ENCODE results near the gene TMIGD2.
"Not testable (repeated sequence)": the region's sequence is repeated elsewhere in the genome, so short reads cannot be mapped to it uniquely, and the experiment has no call there.

Gene TMIGD2

GRCh38 chr19:4301590-4302242 lies 473 bp downstream of the TMIGD2 start:
- no peak overlapping the region for H3K27ac ChIP-seq
- no peak overlapping the region for H3K4me3 ChIP-seq

DNA sequence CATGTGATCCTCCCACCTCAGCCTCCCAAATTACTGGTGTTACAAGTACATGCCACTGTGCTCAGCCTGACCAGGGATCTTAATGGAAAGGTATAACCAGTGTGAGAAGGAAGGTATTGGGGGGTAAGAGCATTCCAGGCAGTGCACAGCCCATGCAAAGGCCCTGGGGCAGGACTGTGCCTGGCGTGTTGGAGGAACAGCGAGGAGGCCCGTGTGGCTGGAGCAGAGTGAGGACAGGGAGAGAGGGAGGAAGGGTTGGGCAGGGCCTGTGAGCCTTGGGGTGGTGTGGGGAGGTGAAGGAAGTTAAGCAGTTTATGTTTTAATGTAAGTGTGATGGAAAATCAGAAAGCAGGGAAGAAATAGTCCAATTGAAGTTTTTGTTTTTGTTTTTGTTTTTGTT lies 1.6 kb downstream of the TMIGD2 start:
- no peak overlapping the region for H3K4me3 ChIP-seq

GRCh38 chr19:4298810-4299550 lies 3.2 kb downstream of the TMIGD2 start:
- H3K4me3 ChIP-seq: no peak overlapping the region
- H3K27ac ChIP-seq: no peak overlapping the region

More for the DNA sequence above, 1.6 kb downstream of the TMIGD2 start:
- H3K27ac ChIP-seq: no peak overlapping the region

DNA sequence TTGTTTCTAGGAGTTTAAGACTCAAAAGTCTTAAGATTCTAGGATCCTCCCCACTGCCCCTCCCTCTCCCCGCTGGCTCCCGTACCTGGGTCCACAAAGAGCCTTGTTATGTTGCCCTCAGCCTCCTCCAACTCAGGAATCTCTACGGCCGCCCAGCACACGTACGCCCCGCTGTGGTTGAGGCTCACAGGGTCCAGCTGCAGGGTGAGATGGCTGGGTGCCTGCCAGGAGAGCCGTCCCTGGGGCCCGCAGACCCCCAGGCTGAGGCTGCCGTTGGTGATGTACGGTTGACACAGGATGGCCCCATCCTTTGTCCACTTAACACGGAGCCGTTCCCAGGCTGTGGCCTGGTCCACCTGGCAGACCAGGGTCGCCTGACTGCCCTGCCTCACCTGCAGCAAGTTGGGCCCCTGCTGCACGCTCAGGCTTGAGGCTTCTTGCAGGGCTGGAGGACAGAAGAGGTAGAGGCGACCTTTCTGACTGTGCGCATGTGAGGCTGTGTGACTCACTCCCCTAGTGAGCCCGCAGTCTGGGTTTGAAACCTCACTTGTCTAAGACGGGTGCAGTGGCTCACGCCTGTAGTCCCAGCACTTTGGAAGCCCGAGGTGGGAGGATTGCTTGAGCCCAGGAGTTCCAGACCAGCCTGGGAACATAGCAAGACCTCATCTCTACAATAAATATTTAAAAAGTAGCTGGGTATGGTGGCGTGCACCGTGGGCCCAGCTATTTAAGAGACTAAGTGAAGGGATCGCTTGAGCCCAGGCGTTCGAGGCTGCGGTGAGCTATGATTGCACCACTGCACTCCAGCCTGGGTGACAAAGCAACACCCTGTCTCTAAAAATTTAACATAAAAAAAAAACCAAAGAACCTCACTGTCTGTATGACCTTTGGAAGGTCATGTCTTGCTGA lies 4.0 kb downstream of the TMIGD2 start:
- H3K27ac ChIP-seq: no peak overlapping the region

DNA sequence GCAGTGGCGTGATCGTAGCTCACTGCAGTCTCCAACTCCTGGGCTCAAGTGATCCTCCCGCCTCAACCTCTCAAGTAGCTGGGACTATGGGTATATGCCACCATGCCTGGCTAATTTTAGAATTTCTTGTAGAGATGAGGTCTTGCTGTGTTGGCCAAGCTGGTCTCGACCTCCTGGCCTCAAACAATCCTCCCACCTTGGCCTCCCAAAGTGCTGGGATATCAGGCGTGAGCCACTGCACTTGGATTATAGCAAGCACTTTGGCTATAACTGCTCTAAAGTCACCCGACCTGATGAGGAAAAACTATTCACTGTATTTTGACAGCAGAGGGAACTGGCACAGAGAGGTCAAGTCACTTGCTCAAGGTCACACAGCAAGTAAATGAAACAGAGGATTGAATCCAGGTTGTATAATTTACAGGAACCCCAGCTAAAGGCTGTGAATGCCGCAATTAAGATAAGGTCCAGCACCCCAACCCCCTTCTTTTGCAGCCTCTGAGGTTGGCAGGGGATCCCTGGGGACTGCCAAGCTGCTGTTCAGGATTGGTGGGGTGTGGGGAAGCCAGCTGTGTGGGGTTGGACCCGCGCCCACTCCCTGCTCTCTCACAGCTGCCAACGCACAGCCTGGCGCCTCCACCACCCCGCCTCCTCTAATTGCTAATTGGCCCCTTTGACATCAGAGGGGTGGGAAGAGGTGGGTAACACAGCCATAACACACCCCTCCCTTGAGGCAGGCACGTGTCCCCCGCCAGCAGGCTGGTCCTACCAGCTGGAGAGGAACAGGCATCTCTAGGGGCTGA lies 6.0 kb downstream of the TMIGD2 start:
- Histone ChIP-seq H3K4me3 (no peak overlapping the region), H3K27ac (no peak overlapping the region)

More for the DNA sequence above, 4.0 kb downstream of the TMIGD2 start:
- H3K4me3 ChIP-seq: no peak overlapping the region

GRCh38 chr19:4294389-4294788 lies 7.8 kb downstream of the TMIGD2 start:
- no peak overlapping the region for H3K27ac ChIP-seq
- no peak overlapping the region for H3K4me3 ChIP-seq

DNA sequence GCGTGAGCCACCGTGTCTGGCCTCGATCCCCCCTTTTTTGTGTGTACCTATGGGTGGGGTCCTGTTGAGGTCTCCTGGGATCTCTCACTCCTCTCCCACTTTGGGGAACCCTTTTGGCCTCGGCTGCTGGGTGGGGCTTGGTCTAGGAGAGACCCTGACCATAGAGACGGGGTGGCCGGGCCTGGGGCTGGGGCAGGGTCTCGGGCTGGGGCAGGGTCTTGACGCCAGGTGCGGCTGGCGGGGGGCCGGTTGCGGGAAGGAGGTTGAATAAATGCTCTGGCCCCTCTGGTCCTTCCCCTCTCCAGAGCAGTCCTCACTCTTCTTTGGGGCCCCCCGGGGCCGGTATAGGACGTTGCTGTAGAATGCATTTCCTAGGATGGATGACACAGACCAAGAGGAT lies 9.7 kb downstream of the TMIGD2 start:
- H3K4me3 ChIP-seq: no peak overlapping the region

GRCh38 chr19:4291184-4291732 lies 10.9 kb downstream of the TMIGD2 start:
- Histone ChIP-seq H3K4me3 (no peak overlapping the region), H3K27ac (no peak overlapping the region)

More for the DNA sequence above, 9.7 kb downstream of the TMIGD2 start:
- no peak overlapping the region for H3K27ac ChIP-seq

- H3K27ac ChIP-seq: no peak overlapping the region
- H3K4me3 ChIP-seq: no peak overlapping the region
These were observed 14.0 kb downstream of the TMIGD2 start for GRCh38 chr19:4288091-4288777.

- not testable (repeated sequence) for H3K4me3 ChIP-seq, H3K27ac ChIP-seq
These were observed 16.0 kb downstream of the TMIGD2 start for GRCh38 chr19:4286141-4286540.

DNA sequence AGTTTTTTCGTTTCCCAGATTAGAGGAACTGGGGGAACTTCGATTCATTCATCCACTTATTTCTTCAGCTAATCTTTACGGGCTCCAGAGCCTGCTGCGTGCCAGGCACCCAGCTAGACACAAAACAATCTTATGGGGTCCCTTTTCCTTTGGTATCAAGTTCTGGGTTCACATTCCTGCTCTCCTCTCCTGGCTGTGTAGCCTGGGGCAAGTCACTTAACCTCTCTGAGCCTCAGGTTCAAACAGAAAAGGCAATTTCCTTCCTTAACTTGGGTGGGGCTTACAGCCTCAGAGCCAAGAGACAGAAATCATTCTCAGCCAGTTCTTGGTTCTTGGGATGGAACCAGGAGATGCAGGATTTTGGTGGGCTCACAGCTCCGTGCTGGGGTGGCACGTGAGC lies 17.2 kb downstream of the TMIGD2 start:
- H3K27ac ChIP-seq: no peak overlapping the region
- H3K4me3 ChIP-seq: no peak overlapping the region

- no peak overlapping the region for H3K27ac ChIP-seq
These were observed 17.8 kb downstream of the TMIGD2 start for GRCh38 chr19:4284176-4284958.

DNA sequence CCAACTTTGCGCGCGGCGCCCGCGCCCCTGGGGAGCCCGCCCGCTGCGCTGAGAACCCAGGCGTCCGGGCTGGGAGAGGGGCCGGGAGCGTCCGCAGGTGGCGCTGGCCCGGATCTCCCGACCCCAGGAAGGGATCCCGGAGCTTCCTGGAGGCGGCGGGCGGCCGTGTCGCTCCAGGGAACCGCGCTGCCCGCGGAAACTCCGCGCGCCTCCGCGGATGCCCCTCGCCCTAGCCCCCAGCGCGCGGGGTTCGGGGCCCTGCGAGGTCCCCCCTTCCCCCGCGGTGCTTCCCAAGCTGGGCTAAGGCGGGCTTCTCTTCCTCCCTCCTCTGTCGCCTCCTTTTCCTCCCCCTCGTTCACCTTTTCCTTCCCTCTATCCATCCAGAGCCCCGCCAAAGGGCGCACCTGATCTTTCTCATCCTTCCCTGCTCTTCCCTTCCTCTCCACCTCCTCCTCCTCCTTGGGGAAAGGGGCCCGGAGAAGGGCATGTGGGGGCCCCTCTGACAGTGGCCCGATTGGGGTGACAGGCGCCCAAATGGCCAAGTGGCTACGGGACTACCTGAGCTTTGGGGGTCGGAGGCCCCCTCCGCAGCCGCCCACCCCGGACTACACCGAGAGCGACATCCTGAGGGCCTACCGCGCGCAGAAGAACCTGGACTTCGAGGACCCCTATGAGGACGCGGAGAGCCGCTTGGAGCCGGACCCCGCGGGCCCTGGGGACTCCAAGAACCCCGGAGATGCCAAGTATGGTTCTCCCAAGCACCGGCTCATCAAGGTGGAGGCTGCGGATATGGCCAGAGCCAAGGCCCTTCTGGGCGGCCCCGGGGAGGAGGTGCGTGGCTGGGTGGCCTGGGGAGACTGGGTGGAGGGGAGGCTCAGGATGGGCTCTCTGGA lies 22.4 kb downstream of the TMIGD2 start:
- no peak overlapping the region for H3K27ac ChIP-seq
- H3K4me3 ChIP-seq: peak overlapping the region in 2 of 7 experiments; percentile 12 to 18

More at GRCh38 chr19:4284176-4284958, 17.8 kb downstream of the TMIGD2 start:
- no peak overlapping the region for H3K4me3 ChIP-seq

GRCh38 chr19:4279267-4279529 lies 23.0 kb downstream of the TMIGD2 start:
- peak overlapping the region in 2 of 7 experiments; percentile 12 to 18 for H3K4me3 ChIP-seq
- H3K27ac ChIP-seq: no peak overlapping the region

DNA sequence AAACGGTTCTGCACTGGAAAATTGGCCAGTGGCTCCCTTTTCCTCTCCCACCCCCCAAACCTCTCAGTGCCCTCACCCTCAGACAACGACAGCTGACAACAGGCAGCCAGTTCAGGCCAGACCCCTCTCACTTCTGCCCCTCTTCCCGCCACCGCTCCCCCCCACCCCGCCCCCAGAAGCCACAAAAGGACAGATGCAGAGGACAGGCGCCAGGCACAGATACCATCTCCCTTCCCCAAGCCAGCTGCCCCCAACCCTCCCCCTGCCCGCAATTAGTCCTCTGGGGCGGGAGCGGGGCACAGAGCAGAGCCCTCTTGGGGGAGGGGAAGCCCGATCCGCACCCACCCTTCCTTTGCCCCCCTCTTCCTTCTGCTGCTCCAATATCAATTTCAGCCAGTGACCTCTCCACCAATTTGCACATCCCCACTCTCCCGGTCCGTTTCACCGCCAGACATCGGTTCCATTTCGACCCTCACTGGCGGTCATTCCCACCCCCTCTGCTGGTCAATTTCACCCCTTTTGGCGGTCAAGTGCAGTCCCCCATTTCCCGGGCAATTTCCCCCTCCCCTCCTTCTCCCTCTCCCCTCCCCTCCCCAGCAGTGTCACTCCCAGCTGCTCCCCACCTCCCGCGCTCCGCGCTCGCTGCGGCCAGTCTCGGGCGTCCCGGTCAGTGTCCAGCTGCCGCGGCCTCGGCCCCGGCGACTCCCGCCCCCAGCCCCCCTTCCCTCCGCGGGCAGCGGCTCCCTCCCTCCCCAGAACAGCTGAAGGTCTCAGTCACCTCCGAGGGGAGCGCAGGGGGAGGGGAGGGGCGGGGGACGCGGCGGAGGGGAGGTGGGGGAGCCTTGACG lies 23.5 kb downstream of the TMIGD2 start, which contains the start of gene SHD:
SHD (plus strand) TSS at position 848 of the 848 bp plus-strand sequence. CDS start 798 bp downstream, outside the sequence.
- Histone ChIP-seq H3K27ac (no peak within 1 kb of the TSS), H3K4me3 (peak within 1 kb of the TSS in 2 of 7 experiments; percentile 12 to 18)

DNA sequence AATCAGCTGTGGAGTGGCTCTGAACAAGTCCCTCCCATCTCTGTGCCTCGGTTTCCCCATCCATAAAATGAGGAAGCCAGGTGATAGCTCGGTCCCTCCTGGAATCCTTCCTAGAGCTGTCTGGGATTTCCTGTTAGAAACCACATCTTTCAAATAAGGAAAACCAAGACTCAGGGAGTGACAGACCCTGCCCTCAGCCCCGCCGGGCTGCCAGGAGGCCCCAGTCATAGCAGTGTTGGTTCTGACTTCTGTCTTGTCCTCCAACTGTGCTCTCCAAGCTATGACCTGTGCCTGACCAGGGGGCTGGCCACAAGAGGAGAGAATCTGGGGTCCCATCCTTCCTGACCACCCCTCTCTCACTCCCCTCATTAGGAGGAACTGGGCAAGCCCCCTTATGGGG lies 24.2 kb downstream of the TMIGD2 start:
- H3K27ac ChIP-seq: no peak overlapping the region
- H3K4me3 ChIP-seq: no peak overlapping the region
